ENCODE data around the gene MAST4.

DNA sequence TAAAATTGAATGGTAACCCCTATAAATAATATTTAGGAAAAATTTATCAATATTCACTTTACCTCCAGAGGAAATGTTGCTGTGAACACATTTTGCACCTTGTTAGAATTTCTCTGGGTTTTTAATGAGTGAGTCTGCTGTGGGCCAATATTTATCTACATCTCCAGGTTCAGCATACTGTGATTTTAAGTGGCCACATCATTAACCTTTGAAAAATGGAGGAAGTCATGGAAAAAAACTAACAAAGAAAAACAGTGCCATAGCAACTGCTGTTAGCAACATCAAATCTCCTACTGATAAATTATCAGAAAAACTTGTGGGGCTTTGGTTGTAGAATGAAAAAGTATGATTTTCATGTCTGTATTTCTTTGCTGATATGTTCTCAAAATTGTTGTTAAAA lies 545.5 kb downstream of the MAST4 start:
- TF ChIP-seq POLR2A (IDR thresholded peaks at IDR 0.05; ENCODE audit: low read length) (no peak), MYC (IDR thresholded peaks at IDR 0.05; ENCODE audit: borderline replicate concordance, low read length) (no peak), EP300 (IDR thresholded peaks at IDR 0.05) (no peak)

All from A549 (cell line).